Pancreas (tissue), 10 donors: ENCODE data around the gene NEUROD2. TPM values are rescaled to one million over a fixed set of nuclear protein-coding genes. Genes with fewer than 3 reads are reported as not detected.
A peak's percentile ranks its signal among the peaks of the same experiment; 100 is the strongest.

ENCODE experiments used
- ATAC-seq, 4 donors: fragments of 200-7000 bp; cut with Tn5 transposase; one replicate each; pipeline versions ENCODE4 v1.8.0 to v1.9.1; 2020; ENCODE audit warnings: mild to moderate bottlenecking in 4 of 4, moderate library complexity in 4 of 4
- DNase-seq, 6 donors: peaks; one replicate each; pipeline ENCODE4 v3.0.0-alpha.2; 2020
- FAIRE-seq: peaks from 2 replicates; lab custom pipeline; 2012; peaks lifted over from hg19 to GRCh38; lab: Jason Lieb, UNC
- H3K27ac ChIP-seq, 4 donors: fragments of 200-600 bp; sonication (generic); 1 replicate in 3 of 4; 2 replicates in 1 of 4; pipeline versions ENCODE4 v1.5.0 to v1.8.0; 2020
- H3K27me3 ChIP-seq, 4 donors: fragments of 200-600 bp; one replicate each; pipeline ENCODE4 v1.8.0; 2021
- H3K36me3 ChIP-seq, 3 donors: fragments of 200-600 bp; sonication (generic) in 1 of 3; one replicate each; pipeline versions ENCODE4 v1.5.0 to v1.8.0; 2020 to 2021
- H3K4me1 ChIP-seq, 3 donors: fragments of 200-600 bp; one replicate each; pipeline ENCODE4 v1.8.0; 2021
- H3K4me3 ChIP-seq, 4 donors: fragments of 200-600 bp; sonication (generic) in 2 of 4; one replicate each; pipeline versions ENCODE4 v1.5.0 to v1.8.0; 2020 to 2021
- H3K9me3 ChIP-seq, 4 donors: fragments of 200-600 bp; one replicate each; pipeline ENCODE4 v1.8.0; 2021
- WGBS, 2 donors: extraction: QIAGEN DNeasy Blood & Tissue Kit; methylation state at CpG; one replicate each; pipeline ENCODE4 v1.1.7; 2013; 5-methylcytosine and 5-hydroxymethylcytosine counted together
- intact Hi-C, 3 donors: fragments of 100-400 bp; cut with DNase I; formaldehyde crosslinking; loops; one replicate each; pipeline versions ENCODE4 v1.11.1 to v1.14.2; 2022
- polyA plus RNA-seq, 2 donors: library from polyadenylated mRNA; stranded (reverse); fragments of 200-250 nt; gene quantifications; one replicate each; pipeline ENCODE4 v1.2.3, GENCODE V29; 2013
- total RNA-seq, 6 donors: library from RNA; stranded (reverse); fragmentation: NEBNext Ultra II Directional in 4 of 6; extraction: Animal tissue kit (Norgen Biotek cat#: 25700) in 4 of 6; gene quantifications; one replicate each; pipeline versions ENCODE4 v1.2.1 to v1.2.4, GENCODE V29; 2021 to 2023
- TF ChIP-seq, protein P1 (sequence below), 4 donors: fragments of 200-600 bp; sonication (generic) in 3 of 4; IDR thresholded peaks; one replicate each; pipeline versions ENCODE4 v1.5.0 to v1.8.0; 2021; ENCODE audit warnings: antibody characterized with exemption in 4 of 4
- donor health status: healthy with polysubstance abuse.
- donor health status: DM: no; HTN: no; CAD: no; lungs with moderate emphysema.
- donor health status: DM: no; HTN: no; CAD: no.
- donor health status: control.
- donor health status: control.
- donor health status: Bipolar disorder and iron deficiency.
- donor health status: DM: yes; HTN: yes; CAD: no.
- donor health status: DM: no; HTN: no; CAD: no.
- donor health status: DM: no; HTN: no; CAD: no.
- donor health status: DM: yes; HTN: yes; CAD: no.

NEUROD2 gene
- total and polyA plus RNA-seq, 8 donors, result 0.04 TPM; not detected in 7

DNA sequence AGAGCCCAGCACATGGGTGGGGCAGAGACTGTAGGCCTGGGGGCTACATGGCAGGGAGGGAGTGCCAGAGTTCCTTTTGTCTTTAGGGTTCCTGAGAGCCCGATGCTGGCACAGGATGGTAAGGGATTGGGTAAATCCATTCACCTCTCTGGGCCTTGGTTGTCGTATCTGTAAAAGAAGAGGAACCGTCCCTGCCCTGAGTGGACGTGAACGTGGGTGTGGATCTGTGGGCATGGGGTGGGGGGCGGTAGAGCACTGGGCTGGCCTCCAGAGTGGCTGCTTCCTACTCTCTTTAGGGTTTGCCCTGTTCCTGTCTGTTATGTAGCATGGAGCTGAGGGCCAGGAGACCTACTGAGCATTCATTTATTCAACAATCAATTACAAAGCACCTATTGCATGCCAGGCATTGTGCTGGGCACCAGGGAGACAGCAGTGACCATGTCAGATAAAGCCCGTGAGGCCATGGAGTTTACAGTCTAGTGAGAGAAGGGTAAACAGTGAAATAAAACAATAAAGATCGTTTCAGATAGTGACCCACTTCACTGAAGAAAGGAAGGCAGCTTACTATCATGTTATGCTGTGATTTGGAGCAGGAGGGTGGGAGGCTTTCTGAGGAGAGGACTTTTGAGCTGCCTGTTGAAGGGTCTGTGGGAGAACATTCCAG, 44.3 kb upstream of the NEUROD2 start:
- H3K4me3 ChIP-seq, result no peak overlapping the region
- TF ChIP-seq, protein P1, sequence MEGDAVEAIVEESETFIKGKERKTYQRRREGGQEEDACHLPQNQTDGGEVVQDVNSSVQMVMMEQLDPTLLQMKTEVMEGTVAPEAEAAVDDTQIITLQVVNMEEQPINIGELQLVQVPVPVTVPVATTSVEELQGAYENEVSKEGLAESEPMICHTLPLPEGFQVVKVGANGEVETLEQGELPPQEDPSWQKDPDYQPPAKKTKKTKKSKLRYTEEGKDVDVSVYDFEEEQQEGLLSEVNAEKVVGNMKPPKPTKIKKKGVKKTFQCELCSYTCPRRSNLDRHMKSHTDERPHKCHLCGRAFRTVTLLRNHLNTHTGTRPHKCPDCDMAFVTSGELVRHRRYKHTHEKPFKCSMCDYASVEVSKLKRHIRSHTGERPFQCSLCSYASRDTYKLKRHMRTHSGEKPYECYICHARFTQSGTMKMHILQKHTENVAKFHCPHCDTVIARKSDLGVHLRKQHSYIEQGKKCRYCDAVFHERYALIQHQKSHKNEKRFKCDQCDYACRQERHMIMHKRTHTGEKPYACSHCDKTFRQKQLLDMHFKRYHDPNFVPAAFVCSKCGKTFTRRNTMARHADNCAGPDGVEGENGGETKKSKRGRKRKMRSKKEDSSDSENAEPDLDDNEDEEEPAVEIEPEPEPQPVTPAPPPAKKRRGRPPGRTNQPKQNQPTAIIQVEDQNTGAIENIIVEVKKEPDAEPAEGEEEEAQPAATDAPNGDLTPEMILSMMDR (IDR thresholded peaks at IDR 0.05), result no peak
- no peak overlapping the region for H3K27ac ChIP-seq
- no peaks in the 10 kb centered on the region for H3K36me3 ChIP-seq
- intact Hi-C loops, result no loop called here
- H3K9me3 ChIP-seq, result no peaks in the 10 kb centered on the region
- DNase-seq, result no peak
- no peaks in the 10 kb centered on the region for H3K27me3 ChIP-seq
- FAIRE-seq, result no peak
- WGBS, 2 donors, result 59 to 60% methylated on average over 8 of the region's 8 CpGs
- H3K4me1 ChIP-seq, result no peaks in the 10 kb centered on the region
- no peak for ATAC-seq

DNA sequence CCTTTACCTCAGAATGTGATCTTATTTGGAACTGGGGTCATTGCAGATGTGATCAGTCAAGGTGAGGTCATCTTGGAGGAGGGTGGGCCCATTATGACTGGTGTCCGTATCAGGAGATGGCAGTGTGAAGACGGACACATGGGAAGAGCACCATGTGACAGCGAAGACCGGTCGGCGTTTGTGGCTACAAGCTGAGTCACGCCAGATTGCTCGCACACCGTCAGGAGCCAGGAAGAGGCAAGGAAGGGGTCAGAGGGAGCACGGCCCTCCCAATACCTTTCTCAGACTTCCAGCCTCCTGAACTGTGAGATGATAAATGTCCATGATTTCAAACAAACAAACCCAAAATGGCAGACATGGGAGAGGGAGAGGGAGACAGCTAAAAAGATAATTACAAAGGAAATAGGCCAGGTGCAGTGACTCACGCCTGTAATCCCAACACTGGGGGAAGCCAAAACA, 42.4 kb upstream of the NEUROD2 start:
- WGBS, 2 donors, result 87 to 89% methylated on average over 11 of the region's 11 CpGs
- H3K27ac ChIP-seq, result no peak overlapping the region
- FAIRE-seq (no peak), DNase-seq (no peak), ATAC-seq (no peak)
- no peak overlapping the region for H3K4me3 ChIP-seq
- H3K36me3 ChIP-seq, result no peaks in the 10 kb centered on the region
- no peaks in the 10 kb centered on the region for H3K4me1 ChIP-seq
- TF ChIP-seq, protein P1 (IDR thresholded peaks at IDR 0.05), result no peak
- H3K27me3 ChIP-seq, result no peaks in the 10 kb centered on the region
- H3K9me3 ChIP-seq, result no peaks in the 10 kb centered on the region
- intact Hi-C loops, result no loop called here

DNA sequence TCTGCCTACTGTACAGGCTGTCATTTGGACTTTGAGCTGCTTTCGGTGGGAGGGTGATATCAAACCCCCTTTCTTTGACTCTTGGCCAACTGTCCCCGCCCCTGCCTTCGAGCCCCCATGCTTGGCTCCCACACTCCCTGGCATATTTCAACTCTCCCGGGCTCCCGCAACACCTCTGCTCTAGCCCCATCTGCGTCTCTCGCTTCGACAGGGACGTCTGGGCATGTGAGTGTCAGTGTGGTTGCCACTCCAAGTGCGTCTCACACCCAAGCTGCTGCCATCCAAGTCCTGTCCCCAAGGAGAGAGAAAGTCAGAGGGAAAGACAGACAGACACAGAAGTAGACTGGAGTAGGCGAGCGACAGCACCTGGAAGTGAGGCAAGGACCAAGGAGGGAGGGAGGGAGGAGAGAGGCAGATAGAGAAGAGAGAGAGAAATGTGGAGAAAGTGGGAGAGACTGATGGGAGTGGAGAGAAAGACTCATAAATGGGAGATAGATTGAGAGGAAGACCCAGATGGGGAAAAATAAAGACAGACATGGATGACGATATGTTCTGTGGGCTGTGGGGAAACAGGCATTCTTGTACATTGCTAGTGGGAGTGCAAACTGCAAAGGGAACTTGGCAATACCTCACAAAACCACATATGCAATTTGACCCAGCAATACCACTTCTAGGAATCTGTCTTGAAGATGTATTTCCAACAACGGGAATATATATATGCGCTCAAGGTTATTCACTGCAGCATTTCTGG, 41.1 kb upstream of the NEUROD2 start:
- Histone ChIP-seq H3K36me3 (no peaks in the 10 kb centered on the region), H3K27ac (no peak overlapping the region), H3K4me3 (no peak overlapping the region), H3K4me1 (no peaks in the 10 kb centered on the region), H3K9me3 (no peaks in the 10 kb centered on the region), H3K27me3 (no peaks in the 10 kb centered on the region)
- FAIRE-seq, result no peak
- ATAC-seq, result peak in 1 of 4 donors; percentile 10
- intact Hi-C loops, result no loop called here
- 84 to 85% methylated on average over 15 of the region's 15 CpGs for WGBS, 2 donors
- TF ChIP-seq, protein P1 (IDR thresholded peaks at IDR 0.05), result no peak
- DNase-seq, result no peak

DNA sequence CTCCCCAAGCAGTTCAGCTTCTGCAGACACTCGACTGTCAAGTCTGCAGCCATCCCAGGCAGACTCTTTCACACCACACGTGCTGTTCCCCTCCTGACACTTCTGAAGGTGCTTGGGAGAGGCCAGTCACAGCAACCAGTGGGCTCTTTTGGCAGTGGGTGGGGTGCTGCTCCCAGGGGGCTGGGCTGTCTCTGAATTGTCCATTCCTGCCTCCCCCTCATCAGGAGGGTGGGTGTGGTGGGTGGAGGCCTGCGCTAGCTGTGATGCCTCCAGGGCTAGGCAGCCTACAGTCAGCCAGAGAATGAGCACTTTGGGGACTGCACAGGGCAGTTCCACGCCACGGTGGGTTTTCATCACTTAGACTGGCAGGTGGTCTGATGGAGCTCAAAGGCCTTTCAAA, 39.5 kb upstream of the NEUROD2 start:
- intact Hi-C loops, result no loop called here
- TF ChIP-seq, protein P1 (IDR thresholded peaks at IDR 0.05), result no peak
- Histone ChIP-seq H3K4me1 (no peaks in the 10 kb centered on the region), H3K9me3 (no peaks in the 10 kb centered on the region), H3K27me3 (no peaks in the 10 kb centered on the region), H3K4me3 (no peak overlapping the region), H3K36me3 (no peaks in the 10 kb centered on the region), H3K27ac (no peak overlapping the region)
- ATAC-seq, result no peak
- DNase-seq, result no peak
- WGBS, 2 donors, result 87 to 90% methylated on average over 5 of the region's 5 CpGs
- no peak for FAIRE-seq

DNA sequence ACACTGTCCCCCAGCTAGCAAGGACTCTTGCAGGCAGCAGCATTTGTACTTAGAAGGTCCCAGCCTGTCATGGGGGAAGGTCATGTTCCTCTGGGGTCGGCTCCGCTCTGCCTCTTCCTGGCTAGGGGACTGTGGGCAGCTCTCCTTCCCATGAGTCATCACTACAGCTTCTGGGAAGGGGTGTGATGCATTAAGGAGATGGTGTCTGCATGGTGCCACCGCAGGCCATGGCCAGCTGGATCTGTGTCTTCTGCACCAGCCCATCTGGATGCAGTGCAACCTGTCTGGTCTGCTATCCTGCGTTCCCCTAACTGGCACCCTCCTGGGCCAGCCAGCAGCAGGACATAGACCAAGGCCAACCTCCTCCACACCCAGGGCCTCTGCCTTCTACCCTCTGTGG, 35.6 kb upstream of the NEUROD2 start:
- ATAC-seq, result no peak
- TF ChIP-seq, protein P1 (IDR thresholded peaks at IDR 0.05), result no peak
- H3K9me3 ChIP-seq, result no peaks in the 10 kb centered on the region
- H3K27ac ChIP-seq, result no peak overlapping the region
- H3K27me3 ChIP-seq, result no peaks in the 10 kb centered on the region
- no peak for FAIRE-seq
- H3K36me3 ChIP-seq, result no peaks in the 10 kb centered on the region
- peaks cover 0 to 16% (median 4%) of the 10 kb centered on the region in 3 donors for H3K4me1 ChIP-seq
- intact Hi-C loops, result no loop called here
- H3K4me3 ChIP-seq, result no peak overlapping the region
- no peak for DNase-seq
- 80 to 86% methylated on average over 4 of the region's 4 CpGs for WGBS, 2 donors
